Endothelial cell (in vitro differentiated cells): ENCODE results near the gene CXCR3. TPM values are rescaled to one million over a fixed set of nuclear protein-coding genes. Genes with fewer than 3 reads are reported as not detected.
A peak's percentile ranks its signal among the peaks of the same experiment; 100 is the strongest.
"Not testable (repeated sequence)": the region's sequence is repeated elsewhere in the genome, so short reads cannot be mapped to it uniquely, and the experiment has no call there.

Source experiments
- DNase-seq: peaks from one replicate; pipeline ENCODE4 v3.0.0; 2021; ENCODE audit warnings: low spot score
- H3K27ac Mint-ChIP-seq: one replicate; pipeline ENCODE4 v1.8.0; 2021; ENCODE audit warnings: mixed read lengths, inconsistent platforms; ENCODE audit not compliant: unreplicated experiment
- H3K27me3 Mint-ChIP-seq: one replicate; pipeline ENCODE4 v1.8.0; 2021; ENCODE audit warnings: mild to moderate bottlenecking, moderate library complexity, mixed read lengths, inconsistent platforms; ENCODE audit not compliant: unreplicated experiment
- H3K36me3 Mint-ChIP-seq: one replicate; pipeline ENCODE4 v1.8.0; 2021; ENCODE audit warnings: mild to moderate bottlenecking, low read depth, mixed read lengths, inconsistent platforms; ENCODE audit not compliant: unreplicated experiment
- H3K4me1 Mint-ChIP-seq: one replicate; pipeline ENCODE4 v1.8.0; 2021; ENCODE audit warnings: mild to moderate bottlenecking, mixed read lengths, inconsistent platforms; ENCODE audit not compliant: unreplicated experiment
- H3K4me3 Mint-ChIP-seq: one replicate; pipeline ENCODE4 v1.8.0; 2021; ENCODE audit warnings: mild to moderate bottlenecking, mixed read lengths, inconsistent platforms; ENCODE audit not compliant: unreplicated experiment
- H3K9me3 Mint-ChIP-seq: one replicate; pipeline ENCODE4 v1.8.0; 2021; ENCODE audit warnings: mixed read lengths, inconsistent platforms; ENCODE audit not compliant: unreplicated experiment
- CTCF ChIP-seq: fragments of 200-600 bp; sonication (generic); IDR thresholded peaks from one replicate; pipeline ENCODE4 v1.5.0; 2021; ENCODE audit warnings: antibody characterized with exemption; ENCODE audit not compliant: unreplicated experiment
- total RNA-seq: library from RNA; stranded (reverse); fragmentation: NEBNext Ultra II Directional; extraction: Animal tissue kit (Norgen Biotek cat#: 25700); gene quantifications from one replicate; pipeline ENCODE4 v1.2.1, GENCODE V29; 2021; ENCODE audit not compliant: unreplicated experiment

Gene CXCR3
- total RNA-seq, 1 donor from 2014 or later, result 0.54 TPM

- DNase-seq, result no peak
- Mint-ChIP-seq H3K27me3 (peaks cover 5% of the 10 kb centered on the region), H3K9me3 (no peaks in the 10 kb centered on the region), H3K36me3 (no peaks in the 10 kb centered on the region), H3K4me1 (peaks cover 3% of the 10 kb centered on the region), H3K27ac (no peak overlapping the region), H3K4me3 (no peak overlapping the region)
- TF ChIP-seq CTCF, result no peak
These were observed 46.7 kb upstream of the CXCR3 start for GRCh38 chrX:71664889-71665491.

- DNase-seq, result peak; percentile 35
- H3K27ac Mint-ChIP-seq, H3K9me3 Mint-ChIP-seq: not testable (repeated sequence)
These were observed 45.9 kb upstream of the CXCR3 start for GRCh38 chrX:71664202-71664601.

GRCh38 chrX:71663238-71663637 is 44.9 kb upstream of the CXCR3 start:
- DNase-seq, H3K4me3 Mint-ChIP-seq, H3K27ac Mint-ChIP-seq, H3K9me3 Mint-ChIP-seq, H3K27me3 Mint-ChIP-seq, H3K36me3 Mint-ChIP-seq, H3K4me1 Mint-ChIP-seq: not testable (repeated sequence)

More at GRCh38 chrX:71664202-71664601, 45.9 kb upstream of the CXCR3 start:
- H3K4me1 Mint-ChIP-seq, H3K36me3 Mint-ChIP-seq, H3K27me3 Mint-ChIP-seq, H3K4me3 Mint-ChIP-seq: not testable (repeated sequence)

- not testable (repeated sequence) for H3K4me3 Mint-ChIP-seq, H3K27me3 Mint-ChIP-seq, DNase-seq, H3K36me3 Mint-ChIP-seq, H3K27ac Mint-ChIP-seq, H3K4me1 Mint-ChIP-seq, H3K9me3 Mint-ChIP-seq
These were observed 44.3 kb upstream of the CXCR3 start for GRCh38 chrX:71662654-71663053.

GRCh38 chrX:71661919-71662318 is 43.6 kb upstream of the CXCR3 start:
- Mint-ChIP-seq H3K9me3 (no peaks in the 10 kb centered on the region), H3K4me3 (no peak overlapping the region), H3K4me1 (peaks cover 3% of the 10 kb centered on the region), H3K36me3 (no peaks in the 10 kb centered on the region), H3K27me3 (peaks cover 6% of the 10 kb centered on the region), H3K27ac (no peak overlapping the region)
- no peak for DNase-seq
- no peak for TF ChIP-seq CTCF

- Mint-ChIP-seq H3K27me3 (peaks cover 6% of the 10 kb centered on the region), H3K27ac (no peak overlapping the region), H3K4me3 (no peak overlapping the region), H3K36me3 (no peaks in the 10 kb centered on the region), H3K4me1 (peaks cover 3% of the 10 kb centered on the region), H3K9me3 (no peaks in the 10 kb centered on the region)
- no peak for TF ChIP-seq CTCF
- no peak for DNase-seq
These were observed 42.5 kb upstream of the CXCR3 start for GRCh38 chrX:71660562-71661416.
